SKM-1 (cell line): ENCODE measurements around the gene PPP1R14D.
A peak's percentile ranks its signal among the peaks of the same experiment; 100 is the strongest.
"Not testable (repeated sequence)": the region's sequence is repeated elsewhere in the genome, so short reads cannot be mapped to it uniquely, and the experiment has no call there.

Source experiments
- DNase-seq: peaks from one replicate; lab custom pipeline; 2025; ENCODE audit not compliant: unreplicated experiment; lab: John Stamatoyannopoulos, UW

Gene PPP1R14D

GRCh38 chr15:40828447-40829036 lies at the start of gene PPP1R14D:
PPP1R14D (minus strand) TSS chr15:40828708; CDS start chr15:40828641, 67 bp downstream.
- DNase-seq, result no peak

- no peak for DNase-seq
Measured at GRCh38 chr15:40877694-40878093, 49.2 kb upstream of the PPP1R14D start.

GRCh38 chr15:40875991-40876730 lies 47.7 kb upstream of the PPP1R14D start:
- no peak for DNase-seq

GRCh38 chr15:40873694-40874561 lies 45.4 kb upstream of the PPP1R14D start, which contains the start of gene RHOV:
RHOV (minus strand) TSS chr15:40874234; CDS start chr15:40874139, 95 bp downstream.
- DNase-seq, result peak; percentile 62

GRCh38 chr15:40872791-40873693 lies 44.5 kb upstream of the PPP1R14D start:
- DNase-seq, result no peak

GRCh38 chr15:40871749-40872617 lies 43.5 kb upstream of the PPP1R14D start:
- DNase-seq, result no peak

GRCh38 chr15:40870716-40871115 lies 42.2 kb upstream of the PPP1R14D start:
- no peak for DNase-seq

GRCh38 chr15:40869686-40870085 lies 41.2 kb upstream of the PPP1R14D start:
- DNase-seq, result no peak

GRCh38 chr15:40867199-40867598 lies 38.7 kb upstream of the PPP1R14D start:
- no peak for DNase-seq

- no peak for DNase-seq
Measured at GRCh38 chr15:40863660-40864270, 35.3 kb upstream of the PPP1R14D start.

- not testable (repeated sequence) for DNase-seq
Measured at GRCh38 chr15:40861147-40861546, 32.6 kb upstream of the PPP1R14D start.

- DNase-seq, result peak; percentile 60
Measured at GRCh38 chr15:40859206-40859851, 30.8 kb upstream of the PPP1R14D start.

- DNase-seq, result no peak
Measured at GRCh38 chr15:40858706-40859105, 30.2 kb upstream of the PPP1R14D start.

- no peak for DNase-seq
Measured at GRCh38 chr15:40857601-40858341, 29.3 kb upstream of the PPP1R14D start.

GRCh38 chr15:40856746-40857145 lies 28.2 kb upstream of the PPP1R14D start:
- DNase-seq, result no peak

GRCh38 chr15:40855706-40856234 lies 27.3 kb upstream of the PPP1R14D start:
- no peak for DNase-seq

GRCh38 chr15:40854161-40854560 lies 25.7 kb upstream of the PPP1R14D start:
- no peak for DNase-seq
